Hypothalamus (tissue), 51 donors: ENCODE data around the gene DDAH1.

Experiments
- DNase-seq, 51 donors: peaks; one replicate each; lab custom pipeline; 2025; lab: John Stamatoyannopoulos, UW

The DDAH1 gene

DNA sequence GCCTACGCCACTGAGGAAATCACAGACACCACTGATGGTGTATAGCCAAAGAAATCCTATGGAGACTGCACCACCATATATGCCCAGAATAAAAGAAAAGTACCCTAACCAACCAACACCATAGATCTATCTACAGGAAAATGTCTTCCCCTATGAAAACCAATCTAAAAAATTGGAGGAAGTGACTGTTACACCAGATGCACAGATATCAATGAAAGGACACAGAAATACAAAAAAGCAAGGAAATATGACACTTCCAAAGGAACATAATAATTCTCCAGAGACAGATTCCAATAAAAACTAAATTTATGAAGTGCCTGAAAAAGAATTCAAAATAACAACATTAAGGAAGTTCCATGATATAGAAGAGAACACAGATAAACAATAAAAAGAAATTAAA is 131.8 kb downstream of the DDAH1 start:
- no peak for DNase-seq

DNA sequence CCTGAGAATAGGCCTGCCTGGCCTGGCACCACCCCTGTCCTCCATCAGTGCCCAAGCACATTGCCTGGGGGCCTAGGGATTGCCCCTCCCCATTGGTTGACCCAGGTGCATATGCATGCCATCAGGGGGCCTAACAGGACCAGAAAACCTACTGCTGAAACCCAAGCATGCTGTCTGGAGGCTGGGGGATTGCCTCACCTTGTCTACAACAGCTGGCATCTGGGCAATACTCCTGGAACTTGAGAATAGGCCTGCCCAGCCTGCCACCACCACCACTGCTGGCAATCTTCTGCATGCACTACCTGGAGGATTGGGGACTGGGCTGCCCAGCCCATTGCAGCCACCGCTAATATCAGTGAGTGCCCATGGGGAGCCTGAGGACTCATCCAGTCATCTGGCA is 132.4 kb downstream of the DDAH1 start:
- DNase-seq: no peak

DNA sequence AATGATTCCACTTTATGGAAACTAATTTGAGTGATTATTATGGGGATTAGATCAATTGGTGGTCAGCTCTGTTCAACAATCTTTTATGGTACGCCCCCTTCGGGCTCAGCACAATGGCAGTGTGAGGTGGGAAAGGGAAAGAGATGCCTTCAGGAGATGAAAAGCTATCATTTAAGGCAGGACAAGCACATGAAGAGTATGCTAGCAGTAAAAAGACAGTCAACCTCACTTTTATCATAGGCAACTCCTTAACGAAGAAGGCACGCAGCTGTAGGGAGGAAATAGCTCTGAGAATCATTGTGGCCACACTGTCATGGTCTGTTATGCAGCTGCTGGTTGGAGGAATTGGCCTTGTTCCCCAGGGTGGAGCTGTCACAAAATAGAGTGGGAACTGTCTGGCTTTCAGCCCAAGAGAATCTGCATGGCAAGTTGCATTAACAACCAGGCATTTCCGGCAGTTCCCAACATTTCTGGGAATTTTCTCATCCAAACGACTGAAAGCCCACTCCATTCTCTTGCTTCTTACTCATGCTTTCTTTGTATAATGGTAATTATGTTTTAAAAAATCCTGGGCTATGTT is 134.2 kb downstream of the DDAH1 start:
- DNase-seq: peak in 10 of 51 donors; percentile 2 to 51 (median 16)

DNA sequence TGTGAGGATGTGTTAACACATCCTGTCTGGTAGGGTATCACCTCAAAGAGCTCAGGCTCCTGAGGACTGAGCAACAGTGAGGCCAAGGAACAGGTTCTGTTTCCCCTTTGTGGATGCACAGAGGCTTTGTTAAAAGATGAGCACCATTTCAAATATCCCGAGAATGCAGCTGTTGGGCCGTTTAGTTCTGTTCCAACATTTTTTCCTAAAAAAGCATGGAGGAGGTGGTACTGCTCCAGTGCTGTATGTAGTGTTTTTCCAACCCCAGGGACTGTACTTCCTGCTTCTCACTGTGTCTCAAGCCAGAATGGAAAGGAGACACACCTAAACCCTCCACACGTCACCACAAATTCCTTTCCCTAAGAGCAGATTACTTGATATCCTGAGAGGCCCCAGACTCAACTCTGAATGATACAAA is 134.7 kb downstream of the DDAH1 start:
- DNase-seq: no peak

DNA sequence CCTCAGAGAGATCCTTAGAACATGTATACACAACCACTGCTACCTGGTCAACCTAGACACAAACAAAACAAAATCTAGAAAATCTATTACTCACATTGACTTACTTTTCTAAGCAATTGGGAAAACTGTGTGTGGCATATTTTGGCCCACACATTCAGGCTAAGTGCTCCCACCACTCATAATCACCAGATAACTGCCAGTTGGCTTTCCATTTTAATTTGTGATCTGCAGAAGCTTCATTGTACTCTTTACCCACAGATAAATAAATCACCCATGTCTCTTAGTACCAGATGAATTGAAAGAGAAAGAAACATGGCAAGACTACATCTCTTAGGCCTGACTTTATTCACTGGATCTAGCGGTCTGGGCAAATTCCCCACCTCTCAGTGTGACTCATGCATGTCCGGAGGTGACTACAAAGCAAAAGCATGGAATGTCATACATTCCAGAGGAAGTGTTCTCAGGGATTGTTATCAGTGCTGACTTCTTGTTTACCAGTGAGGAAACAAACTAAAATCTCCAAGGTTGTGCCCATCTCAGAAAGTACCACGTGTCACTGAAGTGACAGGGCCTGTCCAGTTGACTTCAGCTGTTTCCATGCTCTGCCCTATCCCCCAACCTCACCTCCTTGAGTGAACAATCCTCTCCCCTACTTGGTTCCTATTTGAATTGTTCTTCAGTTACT is 136.1 kb downstream of the DDAH1 start:
- no peak for DNase-seq

DNA sequence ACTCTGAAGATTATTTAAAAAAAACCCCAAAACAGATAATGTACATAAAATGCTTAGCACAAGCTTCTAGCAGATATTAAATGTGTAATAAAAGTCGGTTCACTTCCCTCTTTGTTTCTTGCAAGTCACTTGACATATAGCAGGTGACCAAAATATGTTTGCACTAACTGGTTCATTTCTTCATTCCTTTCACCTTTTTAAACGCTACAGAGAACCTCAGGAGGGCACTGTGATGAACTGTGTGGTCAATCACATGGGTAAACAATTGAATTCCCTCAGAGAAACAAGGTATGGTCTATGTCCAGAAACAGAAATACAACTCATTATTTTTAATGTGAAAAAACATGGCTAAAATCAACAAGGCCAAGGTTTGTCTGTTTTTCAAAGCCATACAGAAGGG is 137.2 kb downstream of the DDAH1 start:
- DNase-seq: no peak

DNA sequence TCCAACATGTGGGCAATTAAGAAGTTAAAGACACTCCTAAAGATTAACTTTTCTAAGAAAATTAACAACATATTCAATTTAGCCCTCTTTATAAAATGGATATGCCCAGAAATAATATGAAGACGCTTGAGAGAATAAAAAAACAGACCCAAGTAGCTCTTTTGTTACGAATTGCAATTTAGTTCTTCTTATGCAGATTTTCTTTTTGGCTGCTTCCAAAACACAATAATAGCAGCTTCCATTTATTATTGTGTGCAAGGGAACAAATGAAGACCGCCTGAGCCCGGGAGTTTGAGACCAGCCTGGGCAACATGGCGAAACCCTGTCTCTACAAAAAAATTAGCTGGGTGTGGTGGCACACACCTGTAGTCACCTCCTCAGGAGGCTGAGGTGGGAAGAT is 138.1 kb downstream of the DDAH1 start:
- DNase-seq: no peak

DNA sequence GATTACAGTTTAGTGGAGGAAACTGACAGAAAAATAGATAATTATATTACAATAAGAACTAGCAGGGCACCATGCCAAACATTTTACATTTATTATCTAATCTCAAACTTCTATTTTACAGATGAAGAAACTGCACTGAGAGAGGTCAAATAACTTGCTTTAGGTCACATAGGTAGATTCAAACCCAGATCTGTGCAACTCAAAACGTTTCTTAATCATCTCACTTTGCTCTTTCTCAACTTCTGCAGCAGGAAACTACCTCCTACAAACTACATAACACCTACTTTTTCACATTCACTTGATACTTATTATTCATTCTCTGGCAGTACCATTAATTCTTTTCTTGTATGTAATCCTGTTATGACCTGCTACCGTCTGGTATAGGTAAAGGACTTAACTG is 138.6 kb downstream of the DDAH1 start:
- DNase-seq: no peak

DNA sequence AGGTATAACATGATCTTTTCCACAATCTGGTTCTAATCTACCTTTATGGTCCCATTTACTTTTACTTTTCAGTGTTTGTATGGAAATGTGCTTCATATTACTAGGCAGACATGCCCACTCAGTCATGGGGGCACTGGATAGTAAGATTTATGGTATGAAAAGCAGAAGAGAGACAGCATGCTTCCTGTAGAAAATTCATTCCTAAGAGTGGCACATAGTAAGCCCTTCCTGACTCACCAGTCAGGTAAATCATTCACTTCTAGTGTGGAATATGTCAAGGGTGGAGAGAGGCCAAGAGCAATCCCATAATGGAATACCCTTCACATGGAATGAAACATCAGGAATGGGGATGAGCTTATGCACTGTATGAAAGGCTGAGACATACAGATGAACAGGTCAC is 139.0 kb downstream of the DDAH1 start:
- no peak for DNase-seq

DNA sequence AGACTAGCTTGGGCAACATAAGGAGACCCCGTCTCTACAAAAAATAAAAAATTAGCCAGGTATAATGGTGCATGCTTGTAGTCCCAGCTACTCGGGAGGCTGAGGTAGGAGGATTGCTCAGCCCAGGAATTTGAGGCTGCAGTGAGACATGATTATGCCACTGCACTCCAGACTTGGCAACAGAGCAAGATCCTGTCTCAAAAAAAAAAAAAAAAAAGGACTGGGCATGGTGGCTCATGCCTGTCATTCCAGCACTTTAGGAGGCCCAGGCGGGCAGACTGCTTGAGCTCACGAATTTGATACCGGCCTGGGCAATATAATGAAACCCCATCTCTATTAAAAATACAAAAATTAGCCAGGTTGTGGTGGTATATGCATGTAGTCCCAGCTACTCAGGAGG is 141.2 kb downstream of the DDAH1 start:
- no peak for DNase-seq

DNA sequence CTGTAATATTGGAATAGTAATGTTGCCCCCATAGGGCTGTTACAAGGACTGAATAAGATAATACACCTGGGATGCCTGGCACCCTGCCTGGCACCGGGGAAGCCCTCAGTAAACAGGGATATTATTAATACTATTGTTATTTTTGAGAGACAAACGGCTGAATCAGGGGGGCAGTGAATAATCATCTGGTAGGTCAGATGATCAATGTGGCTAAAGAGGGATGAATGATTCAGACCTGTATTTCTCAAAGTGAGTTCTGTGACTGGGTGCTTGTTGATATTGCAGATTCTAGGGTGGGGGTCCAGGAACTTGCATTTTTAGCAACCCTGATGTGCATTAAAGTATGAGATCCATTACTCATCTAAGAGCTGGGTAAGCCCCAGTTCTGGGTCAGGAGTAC is 142.3 kb downstream of the DDAH1 start:
- DNase-seq: no peak

DNA sequence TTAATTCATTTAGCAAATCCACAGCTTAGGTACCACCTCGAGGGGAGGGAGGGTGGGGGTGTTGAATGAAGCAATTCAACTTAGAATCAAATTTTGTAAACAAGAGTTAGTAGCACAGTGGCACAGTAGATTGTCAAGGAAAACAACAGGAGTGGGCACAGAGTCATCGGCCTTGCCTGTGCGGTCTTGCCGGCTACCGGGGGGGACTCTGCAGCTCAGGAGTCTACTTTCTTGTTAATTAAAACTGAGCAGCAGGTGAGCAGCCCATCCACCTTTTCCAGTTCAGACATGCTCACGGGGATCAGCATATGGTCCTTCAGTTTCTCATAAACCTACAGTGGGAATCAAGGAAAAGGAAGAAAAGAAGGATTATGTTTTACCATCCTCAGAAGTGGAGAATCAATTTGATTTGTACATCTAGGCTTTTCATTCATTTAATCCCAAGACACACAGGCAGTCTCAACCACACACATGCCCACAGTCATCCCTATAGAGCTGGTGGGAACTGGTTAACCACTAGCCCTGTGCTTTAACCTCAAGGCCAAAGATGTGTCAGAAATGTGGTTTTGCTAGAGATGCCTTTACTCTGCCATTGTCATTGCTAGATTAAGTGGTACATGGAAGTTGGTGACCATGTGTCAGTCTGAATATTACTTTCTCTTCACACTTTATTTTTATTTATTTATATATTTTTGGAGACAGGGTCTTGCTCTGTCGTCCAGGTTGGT is 143.6 kb downstream of the DDAH1 start:
- no peak for DNase-seq

DNA sequence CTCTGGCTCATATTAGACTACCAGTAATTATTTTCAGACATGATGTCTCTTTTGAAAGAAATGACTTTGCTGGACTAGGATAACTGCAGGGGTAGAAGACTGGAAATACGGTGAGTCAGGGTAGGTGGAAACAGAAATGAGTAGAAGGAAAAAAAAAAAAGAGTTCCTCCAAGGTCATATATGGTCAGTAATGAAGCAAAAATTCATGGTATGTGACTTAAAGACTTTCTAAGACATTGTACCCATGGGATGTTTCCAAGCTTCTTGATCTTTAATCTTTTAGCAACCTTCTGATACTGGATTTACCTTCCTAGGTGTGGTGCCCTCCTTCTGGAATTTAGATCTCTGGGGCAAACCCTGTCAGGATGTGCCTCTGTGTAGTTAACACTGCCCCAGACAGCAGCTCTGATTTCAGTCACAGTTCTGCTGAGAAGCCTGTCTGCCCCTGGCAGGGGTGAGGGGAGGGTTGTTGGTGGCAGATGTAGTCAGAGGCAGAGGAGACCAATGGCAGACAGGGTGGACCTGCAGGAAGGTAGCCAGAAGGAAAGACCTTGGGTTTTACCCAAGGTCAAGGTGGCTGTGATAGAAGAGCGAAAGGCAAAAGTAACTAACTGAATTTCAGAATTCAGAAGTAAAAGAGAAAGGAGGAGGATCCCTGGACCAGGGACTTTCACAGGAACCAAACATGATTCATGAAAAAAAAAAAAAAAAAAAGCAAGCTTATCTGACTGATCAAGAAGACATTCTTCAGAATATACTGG is 144.4 kb downstream of the DDAH1 start:
- no peak for DNase-seq

DNA sequence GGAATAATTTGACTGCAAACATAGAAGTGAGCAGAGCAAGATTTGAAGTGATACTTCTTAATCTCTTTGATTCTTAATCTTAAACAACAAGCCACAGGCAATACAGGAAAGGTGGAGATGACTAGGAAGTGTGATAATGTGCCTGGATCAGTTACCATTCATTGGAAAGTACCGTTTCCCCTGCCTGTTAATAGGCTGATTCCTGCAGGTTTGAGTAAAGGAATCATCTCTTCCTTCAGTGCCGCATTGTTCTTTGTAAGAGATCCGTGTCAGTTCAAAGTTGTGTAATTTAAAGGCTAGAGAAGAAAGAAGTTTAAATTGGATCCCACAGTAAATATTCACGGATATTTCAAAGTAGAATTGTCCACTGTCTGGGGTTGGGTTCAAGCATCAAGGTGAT is 145.0 kb downstream of the DDAH1 start:
- no peak for DNase-seq

DNA sequence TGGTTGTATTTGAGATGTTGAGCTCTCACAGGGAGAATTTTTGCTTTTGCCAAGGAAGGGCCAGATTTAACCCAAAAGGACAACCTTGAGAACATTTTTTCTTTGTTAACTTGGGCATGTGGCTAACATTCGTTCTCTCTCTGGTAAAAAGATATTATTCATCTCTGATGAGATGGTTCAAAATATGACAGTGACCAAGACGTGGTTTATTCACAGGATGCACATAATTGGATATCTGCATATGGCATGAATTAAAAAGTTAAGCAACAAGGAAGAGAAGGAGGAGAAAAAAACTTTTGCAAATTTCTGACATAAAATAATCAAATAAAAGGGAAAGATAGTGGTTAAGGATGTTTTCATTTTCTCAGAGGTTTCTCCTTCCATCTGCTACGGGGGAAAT is 145.5 kb downstream of the DDAH1 start:
- DNase-seq: no peak

DNA sequence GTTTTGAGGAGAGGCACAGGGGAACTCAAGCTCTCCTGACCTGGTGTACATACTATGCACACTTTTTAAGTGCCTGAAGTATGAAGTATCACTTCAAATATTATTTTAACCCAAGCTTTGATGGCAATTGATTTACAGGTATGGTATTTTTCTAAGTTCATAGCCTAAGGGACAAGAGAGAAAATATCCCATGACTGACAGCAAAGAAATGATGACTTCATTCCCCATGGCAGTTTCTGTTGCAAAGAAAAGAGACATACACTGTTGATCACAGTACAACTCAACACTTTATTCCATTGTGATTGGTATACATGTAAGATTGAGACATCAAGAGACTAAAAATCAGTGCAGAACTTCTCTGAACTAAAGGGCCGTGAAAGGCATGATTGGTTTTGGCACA is 146.7 kb downstream of the DDAH1 start:
- DNase-seq: no peak

DNA sequence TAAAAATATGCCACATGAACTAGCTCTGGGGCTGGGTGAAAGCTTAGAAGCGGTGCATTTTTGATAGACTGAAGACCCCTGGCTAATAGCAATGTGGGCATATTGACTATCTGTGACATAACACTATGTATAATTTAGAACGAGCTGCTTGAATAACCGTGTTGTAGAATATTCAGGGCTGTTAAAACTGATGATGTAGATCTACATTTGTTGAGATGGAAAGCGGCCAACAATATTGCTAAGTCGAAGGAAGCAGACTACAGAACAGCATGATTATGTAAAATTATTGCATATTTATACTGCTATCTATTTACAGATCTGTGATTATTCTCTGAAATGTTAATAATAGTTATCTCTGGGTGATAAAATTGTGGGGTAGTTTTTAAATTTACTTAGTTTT is 147.4 kb downstream of the DDAH1 start:
- DNase-seq: no peak

DNA sequence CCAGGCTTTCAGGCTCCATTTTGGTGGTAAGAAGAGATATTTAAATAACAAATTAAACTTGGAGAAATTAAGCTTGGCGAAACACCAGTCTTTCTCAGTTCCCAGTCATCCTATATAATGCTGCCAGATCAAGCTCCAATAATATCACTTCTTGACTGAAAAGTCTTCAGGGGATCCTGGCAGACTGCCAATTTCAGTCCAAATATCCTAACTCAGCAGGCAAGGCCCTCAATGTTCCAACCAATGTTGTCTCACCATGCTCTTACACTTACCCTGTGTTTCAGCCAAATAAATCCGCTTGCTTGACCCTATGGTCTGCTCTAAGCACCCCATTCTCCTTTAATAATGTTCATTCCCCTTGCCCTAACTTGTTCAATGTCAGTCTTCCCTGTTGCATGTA is 148.6 kb downstream of the DDAH1 start:
- DNase-seq: no peak

DNA sequence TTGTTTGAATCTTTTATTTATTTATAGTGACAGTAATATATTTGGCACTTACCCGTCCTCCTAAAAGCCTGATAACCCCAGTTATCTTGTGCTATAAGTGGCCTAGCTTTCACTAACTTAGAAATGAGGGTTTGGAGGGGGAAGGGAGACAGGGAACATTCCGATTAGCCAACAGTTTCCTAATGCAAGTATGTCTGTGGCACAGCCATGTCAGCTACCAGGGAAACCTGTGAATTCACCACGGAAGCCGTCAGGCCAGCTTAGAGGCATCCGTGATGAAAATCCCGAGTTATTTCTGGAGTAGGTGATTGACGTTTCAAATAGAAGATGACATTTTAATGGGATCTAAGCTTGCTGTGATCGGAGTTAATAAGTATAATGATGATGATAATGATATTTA is 149.2 kb downstream of the DDAH1 start:
- no peak for DNase-seq

DNA sequence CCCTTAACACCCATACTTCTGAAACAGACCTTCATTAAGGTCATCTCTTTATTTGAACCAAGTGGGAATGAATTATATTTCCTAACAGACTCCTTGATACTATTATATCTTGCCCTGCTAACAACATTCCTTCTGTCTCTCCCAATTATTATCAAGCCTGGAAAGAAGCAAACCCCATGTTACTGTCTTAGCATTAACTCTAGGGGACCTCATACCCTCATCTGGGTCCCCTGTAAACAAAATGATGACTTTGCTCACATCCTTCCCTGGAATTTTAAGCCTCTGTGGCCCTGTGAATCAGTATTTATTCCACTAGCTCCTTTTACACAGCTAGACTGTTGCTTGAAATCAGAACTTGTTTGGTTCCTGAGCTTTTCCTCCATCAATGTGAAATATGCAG is 150.2 kb downstream of the DDAH1 start:
- no peak for DNase-seq

DNA sequence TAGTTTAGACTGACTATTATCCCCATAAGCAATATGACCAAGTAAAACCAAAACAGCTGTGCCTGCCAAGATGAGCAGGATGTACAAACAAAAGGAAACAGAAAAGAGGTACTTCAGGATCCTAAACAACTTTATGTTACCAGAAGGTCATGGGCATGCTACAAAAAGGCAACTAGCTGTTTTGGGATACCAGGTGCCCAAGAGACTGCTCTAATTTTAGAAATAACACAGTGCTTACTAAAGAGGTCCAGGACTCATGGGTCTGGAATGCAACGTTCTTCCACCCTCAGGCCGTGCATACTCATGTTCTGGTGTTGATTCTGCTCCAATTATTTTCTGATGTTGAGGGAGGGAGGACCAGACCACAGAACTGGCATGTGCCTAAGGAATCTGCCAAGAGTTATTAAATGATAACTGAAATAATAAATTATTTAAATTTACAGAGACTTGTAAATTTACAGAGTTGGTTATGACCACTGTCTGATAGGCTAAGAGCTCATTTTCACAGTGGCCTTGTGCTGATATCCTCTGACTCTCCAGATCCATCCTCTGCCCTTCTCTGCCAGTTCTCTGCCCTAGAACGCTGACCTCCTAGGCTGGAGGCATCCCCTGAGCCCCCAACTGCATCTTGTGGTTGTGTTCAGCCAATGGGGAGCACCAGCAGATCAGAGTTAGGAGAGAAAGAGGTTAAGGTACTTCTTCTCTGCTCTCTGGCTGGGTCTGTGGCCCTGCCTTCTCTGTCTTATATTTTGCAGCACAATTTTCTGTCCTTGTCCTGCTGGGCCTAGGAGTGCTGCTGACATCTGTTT is 150.9 kb downstream of the DDAH1 start:
- DNase-seq: no peak
